HUES6 (cell line): ENCODE measurements around the gene SLPI.

Source experiments
- H3K27ac ChIP-seq: 2 replicates; pipeline ENCODE4 v1.7.0; 2013; ENCODE audit warnings: low read depth, mild to moderate bottlenecking, low read length, inconsistent platforms
- H3K27me3 ChIP-seq: 2 replicates; pipeline ENCODE4 v1.6.1; 2013; ENCODE audit warnings: low read length; ENCODE audit not compliant: control insufficient read depth, insufficient read depth
- H3K36me3 ChIP-seq: 2 replicates; pipeline ENCODE4 v1.6.1; 2013; ENCODE audit warnings: low read length; ENCODE audit not compliant: control insufficient read depth, insufficient read depth
- H3K4me1 ChIP-seq: 2 replicates; pipeline ENCODE4 v1.6.1; 2013; ENCODE audit warnings: low read length; ENCODE audit not compliant: control insufficient read depth, insufficient read depth
- H3K4me3 ChIP-seq: 2 replicates; pipeline ENCODE4 v1.5.1; 2013; ENCODE audit warnings: low read depth, low read length
- H3K9ac ChIP-seq: one replicate; pipeline ENCODE4 v1.6.1; 2013; ENCODE audit warnings: mild to moderate bottlenecking, low read length
- H3K9me3 ChIP-seq: 2 replicates; pipeline ENCODE4 v1.6.1; 2013; ENCODE audit warnings: low read depth, low read length; ENCODE audit not compliant: control insufficient read depth, insufficient read depth

SLPI gene

GRCh38 chr20:45247865-45248264 is 6.5 kb downstream of the SLPI start:
- Histone ChIP-seq H3K27me3 (peaks cover 22% of the 10 kb centered on the region), H3K9me3 (no peaks in the 10 kb centered on the region), H3K36me3 (no peaks in the 10 kb centered on the region), H3K9ac (no peak overlapping the region), H3K27ac (no peak overlapping the region), H3K4me3 (no peak overlapping the region), H3K4me1 (no peaks in the 10 kb centered on the region)

GRCh38 chr20:45246109-45246508 is 8.3 kb downstream of the SLPI start:
- Histone ChIP-seq H3K9me3 (no peaks in the 10 kb centered on the region), H3K36me3 (no peaks in the 10 kb centered on the region), H3K4me3 (no peak overlapping the region), H3K4me1 (no peaks in the 10 kb centered on the region), H3K9ac (no peak overlapping the region), H3K27ac (no peak overlapping the region), H3K27me3 (peaks cover 27% of the 10 kb centered on the region)

- no peak overlapping the region for H3K9ac ChIP-seq
- no peaks in the 10 kb centered on the region for H3K36me3 ChIP-seq
- no peak overlapping the region for H3K4me3 ChIP-seq
- H3K27ac ChIP-seq = no peak overlapping the region
- no peaks in the 10 kb centered on the region for H3K4me1 ChIP-seq
- H3K27me3 ChIP-seq = peaks cover 5% of the 10 kb centered on the region; the same call in 1 of the 2 replicates
- no peaks in the 10 kb centered on the region for H3K9me3 ChIP-seq
These were observed 16.2 kb downstream of the SLPI start for GRCh38 chr20:45238139-45238538.

- Histone ChIP-seq H3K27me3 (no peaks in the 10 kb centered on the region; the same call in 1 of the 2 replicates), H3K27ac (no peak overlapping the region), H3K36me3 (no peaks in the 10 kb centered on the region), H3K9me3 (no peaks in the 10 kb centered on the region), H3K4me1 (no peaks in the 10 kb centered on the region), H3K4me3 (no peak overlapping the region), H3K9ac (no peak overlapping the region)
These were observed 18.4 kb downstream of the SLPI start for GRCh38 chr20:45235995-45236394.

- Histone ChIP-seq H3K9me3 (no peaks in the 10 kb centered on the region), H3K27ac (no peak overlapping the region), H3K4me3 (no peak overlapping the region), H3K36me3 (no peaks in the 10 kb centered on the region), H3K27me3 (peaks cover 7% of the 10 kb centered on the region), H3K4me1 (no peaks in the 10 kb centered on the region), H3K9ac (no peak overlapping the region)
These were observed 23.7 kb downstream of the SLPI start for GRCh38 chr20:45230631-45231030.

- no peak overlapping the region for H3K27ac ChIP-seq
- H3K36me3 ChIP-seq = no peaks in the 10 kb centered on the region
- H3K27me3 ChIP-seq = peaks cover 13% of the 10 kb centered on the region
- H3K9me3 ChIP-seq = no peaks in the 10 kb centered on the region
- no peaks in the 10 kb centered on the region for H3K4me1 ChIP-seq
- H3K9ac ChIP-seq = no peak overlapping the region
- H3K4me3 ChIP-seq = no peak overlapping the region
These were observed 24.9 kb downstream of the SLPI start for GRCh38 chr20:45229264-45230056.

- Histone ChIP-seq H3K4me1 (no peaks in the 10 kb centered on the region), H3K9me3 (no peaks in the 10 kb centered on the region), H3K9ac (no peak overlapping the region), H3K27me3 (peaks cover 33% of the 10 kb centered on the region), H3K36me3 (no peaks in the 10 kb centered on the region), H3K4me3 (no peak overlapping the region), H3K27ac (no peak overlapping the region)
These were observed 28.1 kb downstream of the SLPI start for GRCh38 chr20:45226287-45226686.

GRCh38 chr20:45223136-45223535 is 31.2 kb downstream of the SLPI start:
- Histone ChIP-seq H3K27me3 (peaks cover 36% of the 10 kb centered on the region), H3K27ac (no peak overlapping the region), H3K9ac (no peak overlapping the region), H3K36me3 (no peaks in the 10 kb centered on the region), H3K4me1 (no peaks in the 10 kb centered on the region), H3K9me3 (no peaks in the 10 kb centered on the region), H3K4me3 (no peak overlapping the region)

- peaks cover 30% of the 10 kb centered on the region for H3K27me3 ChIP-seq
- no peak within 1 kb of the TSS for H3K9ac ChIP-seq
- no peaks in the 10 kb centered on the region for H3K36me3 ChIP-seq
- H3K9me3 ChIP-seq = no peaks in the 10 kb centered on the region
- no peak within 1 kb of the TSS for H3K27ac ChIP-seq
- H3K4me3 ChIP-seq = no peak within 1 kb of the TSS
- H3K4me1 ChIP-seq = no peaks in the 10 kb centered on the region
These were observed 33.3 kb downstream of the SLPI start, which contains the start of gene SEMG2 for GRCh38 chr20:45221076-45221475. TSS of gene SEMG2 (plus strand) at chr20:45221373. CDS start at chr20:45221390, 17 bp downstream.

GRCh38 chr20:45218636-45219035 is 35.7 kb downstream of the SLPI start:
- H3K4me1 ChIP-seq = no peaks in the 10 kb centered on the region
- no peak overlapping the region for H3K27ac ChIP-seq
- no peaks in the 10 kb centered on the region for H3K9me3 ChIP-seq
- peaks cover 17% of the 10 kb centered on the region for H3K27me3 ChIP-seq
- no peak overlapping the region for H3K9ac ChIP-seq
- no peak overlapping the region for H3K4me3 ChIP-seq
- H3K36me3 ChIP-seq = no peaks in the 10 kb centered on the region

GRCh38 chr20:45218124-45218523 is 36.2 kb downstream of the SLPI start:
- no peaks in the 10 kb centered on the region for H3K9me3 ChIP-seq
- no peak overlapping the region for H3K9ac ChIP-seq
- no peaks in the 10 kb centered on the region for H3K36me3 ChIP-seq
- no peak overlapping the region for H3K27ac ChIP-seq
- no peaks in the 10 kb centered on the region for H3K4me1 ChIP-seq
- peaks cover 14% of the 10 kb centered on the region for H3K27me3 ChIP-seq
- no peak overlapping the region for H3K4me3 ChIP-seq
